Limb (tissue), 2 donors: ENCODE data around the gene DYTN.

Experiments
- DNase-seq, 2 donors: peaks; one replicate each; pipeline ENCODE4 v3.0.0-alpha.2; 2016; ENCODE audit errors: extremely low spot score in 2 of 2

DYTN gene

GRCh38 chr2:206700156-206700555 is 18.0 kb downstream of the DYTN start:
- DNase-seq: no peak

GRCh38 chr2:206698811-206699210 is 19.4 kb downstream of the DYTN start:
- DNase-seq: no peak

- no peak for DNase-seq
These were observed 21.3 kb downstream of the DYTN start for GRCh38 chr2:206696910-206697309.

GRCh38 chr2:206693399-206694137 is 24.6 kb downstream of the DYTN start:
- DNase-seq: peak; percentile 29 to 51

GRCh38 chr2:206692971-206693370 is 25.2 kb downstream of the DYTN start:
- DNase-seq: no peak

GRCh38 chr2:206688990-206689389 is 29.2 kb downstream of the DYTN start:
- DNase-seq: no peak

GRCh38 chr2:206688453-206688852 is 29.7 kb downstream of the DYTN start:
- no peak for DNase-seq

- no peak for DNase-seq
These were observed 34.6 kb downstream of the DYTN start for GRCh38 chr2:206683546-206683945.

- DNase-seq: no peak
These were observed 47.5 kb downstream of the DYTN start for GRCh38 chr2:206670531-206671319.

GRCh38 chr2:206665251-206665650 is 52.9 kb downstream of the DYTN start:
- DNase-seq: no peak

- no peak for DNase-seq
These were observed 61.1 kb downstream of the DYTN start for GRCh38 chr2:206657087-206657486.

- DNase-seq: no peak
These were observed 70.2 kb downstream of the DYTN start for GRCh38 chr2:206647985-206648384.

- peak; percentile 69 to 71 for DNase-seq
These were observed 75.8 kb downstream of the DYTN start, which contains the start of gene FAM237A for GRCh38 chr2:206642075-206643025. Gene FAM237A (plus strand): TSS chr2:206642487. CDS start chr2:206644237, 1,750 bp downstream.

GRCh38 chr2:206641226-206641625 is 77.0 kb downstream of the DYTN start:
- DNase-seq: no peak

- DNase-seq: no peak
These were observed 78.6 kb downstream of the DYTN start for GRCh38 chr2:206639636-206640035.

- no peak for DNase-seq
These were observed 83.2 kb downstream of the DYTN start for GRCh38 chr2:206635015-206635414.

- DNase-seq: no peak
These were observed 86.9 kb downstream of the DYTN start for GRCh38 chr2:206631340-206631739.

GRCh38 chr2:206627632-206628031 is 90.6 kb downstream of the DYTN start:
- no peak for DNase-seq

- no peak for DNase-seq
These were observed 92.1 kb downstream of the DYTN start for GRCh38 chr2:206626108-206626507.

- no peak for DNase-seq
These were observed 99.2 kb downstream of the DYTN start for GRCh38 chr2:206619011-206619410.

- DNase-seq: no peak
These were observed 102.0 kb downstream of the DYTN start for GRCh38 chr2:206616151-206616550.
